Uterus (tissue), 2 donors: Measurements from ENCODE around the gene KLHL3.

Experiments used
- CTCF ChIP-seq, 4 experiments: fragments of 200-600 bp in 2 of 4; fragments of 450-650 bp in 2 of 4; sonication (generic) in 2 of 4; IDR thresholded peaks; one replicate each; pipeline ENCODE4 v1.5.1; 2016 to 2019; ENCODE audit warnings: antibody characterized with exemption in 4 of 4, mild to moderate bottlenecking in 2 of 4, moderate library complexity in 1 of 4
- POLR2A ChIP-seq, 2 donors: fragments of 450-650 bp; IDR thresholded peaks; one replicate each; pipeline ENCODE4 v1.6.1; 2016; ENCODE audit warnings: antibody characterized with exemption in 2 of 2, mild to moderate bottlenecking in 1 of 2, moderate library complexity in 1 of 2

DNA sequence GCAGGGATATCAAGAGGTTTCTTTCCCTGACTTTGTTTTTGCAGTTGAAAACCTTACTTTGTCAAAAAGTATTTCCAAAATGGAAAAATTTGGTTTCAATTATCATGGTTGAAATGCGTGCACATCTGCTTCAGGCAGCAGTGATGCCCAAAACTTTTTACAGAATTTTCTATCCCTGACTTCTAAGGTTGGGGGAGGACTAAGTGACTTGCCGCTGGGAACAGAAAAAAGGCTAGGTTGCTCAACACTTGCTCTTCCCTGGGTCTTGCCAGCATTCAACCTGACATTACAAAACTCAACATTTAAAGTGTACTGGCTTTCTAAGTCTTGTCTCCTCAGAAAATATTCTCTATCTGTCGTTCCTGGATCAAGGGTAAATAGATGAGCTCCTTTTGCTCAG is 4.7 kb downstream of the KLHL3 start:
- TF ChIP-seq CTCF (IDR thresholded peaks at IDR 0.05): no peak
- TF ChIP-seq POLR2A (IDR thresholded peaks at IDR 0.05): no peak
